ENCODE results near the gene NFILZ. TPM values are rescaled to one million over a fixed set of nuclear protein-coding genes. Genes with fewer than 3 reads are reported as not detected.

The NFILZ gene
- total RNA-seq, 1 experiment from 2014 or later = not detected

DNA sequence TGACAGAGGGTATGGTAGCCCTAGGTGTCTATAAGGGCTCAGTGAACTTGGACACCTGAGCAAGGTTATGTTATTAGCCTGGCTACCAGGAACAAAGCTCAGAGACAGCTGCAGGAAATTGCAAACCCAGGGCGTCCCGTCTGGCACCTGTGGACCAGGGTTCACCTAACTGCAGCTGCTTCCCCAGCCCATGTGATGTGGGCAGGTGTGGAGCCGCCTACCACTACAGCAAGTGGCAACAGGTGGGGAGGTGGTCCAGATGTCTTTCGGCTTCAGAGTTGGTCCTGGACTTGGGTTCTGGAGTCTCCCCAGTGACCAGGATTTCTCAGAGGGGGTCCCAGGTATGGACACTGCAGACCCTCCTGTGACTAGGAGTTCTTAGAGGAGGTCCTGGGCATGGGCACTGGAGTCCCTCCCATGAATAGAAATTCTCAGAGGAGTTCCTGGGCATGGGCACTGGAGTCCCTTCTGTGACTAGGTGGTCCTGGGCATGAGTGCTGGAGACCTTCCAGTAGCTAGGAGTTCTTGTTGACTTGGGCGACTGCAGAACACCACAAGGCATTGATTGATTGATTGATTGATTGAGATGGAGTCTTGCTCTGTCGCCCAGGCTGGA is 43.0 kb downstream of the NFILZ start:
- H3K27me3 ChIP-seq (ENCODE audit: low read length) = peaks cover 35% of the 10 kb centered on the region
- H3K36me3 ChIP-seq (ENCODE audit: low read depth, low read length) = no peaks in the 10 kb centered on the region
- H3K4me3 ChIP-seq (ENCODE audit: low read length) = no peak overlapping the region
- no TSS peak for BruUV-seq (replicated peaks)
- H3K4me2 ChIP-seq (ENCODE audit: low read length) = no peak overlapping the region
- no peaks in the 10 kb centered on the region for H3K4me1 ChIP-seq (ENCODE audit: insufficient read depth, low read length)
- no peak overlapping the region for H3K27ac ChIP-seq (ENCODE audit: low read length)
- TF ChIP-seq EZH2phosphoT487 (IDR thresholded peaks at IDR 0.05; ENCODE audit: borderline replicate concordance, low read length) (no peak), EZH2 (IDR thresholded peaks at IDR 0.05; ENCODE audit: low read length, unreplicated experiment) (no peak)
- TF ChIP-seq, protein P1, sequence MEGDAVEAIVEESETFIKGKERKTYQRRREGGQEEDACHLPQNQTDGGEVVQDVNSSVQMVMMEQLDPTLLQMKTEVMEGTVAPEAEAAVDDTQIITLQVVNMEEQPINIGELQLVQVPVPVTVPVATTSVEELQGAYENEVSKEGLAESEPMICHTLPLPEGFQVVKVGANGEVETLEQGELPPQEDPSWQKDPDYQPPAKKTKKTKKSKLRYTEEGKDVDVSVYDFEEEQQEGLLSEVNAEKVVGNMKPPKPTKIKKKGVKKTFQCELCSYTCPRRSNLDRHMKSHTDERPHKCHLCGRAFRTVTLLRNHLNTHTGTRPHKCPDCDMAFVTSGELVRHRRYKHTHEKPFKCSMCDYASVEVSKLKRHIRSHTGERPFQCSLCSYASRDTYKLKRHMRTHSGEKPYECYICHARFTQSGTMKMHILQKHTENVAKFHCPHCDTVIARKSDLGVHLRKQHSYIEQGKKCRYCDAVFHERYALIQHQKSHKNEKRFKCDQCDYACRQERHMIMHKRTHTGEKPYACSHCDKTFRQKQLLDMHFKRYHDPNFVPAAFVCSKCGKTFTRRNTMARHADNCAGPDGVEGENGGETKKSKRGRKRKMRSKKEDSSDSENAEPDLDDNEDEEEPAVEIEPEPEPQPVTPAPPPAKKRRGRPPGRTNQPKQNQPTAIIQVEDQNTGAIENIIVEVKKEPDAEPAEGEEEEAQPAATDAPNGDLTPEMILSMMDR (conservative IDR thresholded peaks at IDR 0.05; ENCODE audit: low read depth, low read length) = no peak
- no peaks in the 10 kb centered on the region for H4K20me1 ChIP-seq (ENCODE audit: low read length)
- no peak overlapping the region for H3K9ac ChIP-seq (ENCODE audit: low read length)
- ATAC-seq (no peak), DNase-seq (no peak)
- intact Hi-C loops (cut with micrococcal nuclease) = no loop called here
- POLR2A ChIA-PET (ENCODE audit: unreplicated experiment) = no interaction called here
- H3F3A ChIP-seq (ENCODE audit: low read length, unreplicated experiment) = no peaks in the 10 kb centered on the region
- no peaks in the 10 kb centered on the region for H3K9me2 ChIP-seq (replicated peaks; ENCODE audit: low read length)
- no peaks in the 10 kb centered on the region for H3K9me3 ChIP-seq (ENCODE audit: low read length)
- H3K79me2 ChIP-seq (ENCODE audit: low read length) = no peaks in the 10 kb centered on the region
- H2AFZ ChIP-seq (ENCODE audit: low read length) = no peak overlapping the region
- CTCF ChIA-PET = no interaction called here

GRCh38 chr19:8675066-8675465 is 44.6 kb downstream of the NFILZ start:
- Histone ChIP-seq H3K9ac (ENCODE audit: low read length) (no peak overlapping the region), H3K79me2 (ENCODE audit: low read length) (no peaks in the 10 kb centered on the region), H3K4me1 (ENCODE audit: insufficient read depth, low read length) (no peaks in the 10 kb centered on the region), H3K27me3 (ENCODE audit: low read length) (peaks cover 19% of the 10 kb centered on the region), H3K9me3 (ENCODE audit: low read length) (no peaks in the 10 kb centered on the region), H4K20me1 (ENCODE audit: low read length) (no peaks in the 10 kb centered on the region), H3F3A (ENCODE audit: low read length, unreplicated experiment) (no peaks in the 10 kb centered on the region), H2AFZ (ENCODE audit: low read length) (no peak overlapping the region), H3K4me3 (ENCODE audit: low read length) (no peak overlapping the region), H3K9me2 (replicated peaks; ENCODE audit: low read length) (no peaks in the 10 kb centered on the region), H3K27ac (ENCODE audit: low read length) (no peak overlapping the region), H3K36me3 (ENCODE audit: low read depth, low read length) (no peaks in the 10 kb centered on the region), H3K4me2 (ENCODE audit: low read length) (no peak overlapping the region)
- POLR2A ChIA-PET (ENCODE audit: unreplicated experiment) = no interaction called here
- intact Hi-C loops (cut with micrococcal nuclease) = no loop called here
- TF ChIP-seq, protein P1 (conservative IDR thresholded peaks at IDR 0.05; ENCODE audit: low read depth, low read length) = no peak
- TF ChIP-seq EZH2 (IDR thresholded peaks at IDR 0.05; ENCODE audit: low read length, unreplicated experiment) = no peak
- no peak for TF ChIP-seq EZH2phosphoT487 (IDR thresholded peaks at IDR 0.05; ENCODE audit: borderline replicate concordance, low read length)
- BruUV-seq (replicated peaks) = no TSS peak
- CTCF ChIA-PET = no interaction called here
- DNase-seq = no peak
- no peak for ATAC-seq

GRCh38 chr19:8678244-8678807 is 47.9 kb downstream of the NFILZ start:
- Histone ChIP-seq H3K27me3 (ENCODE audit: low read length) (peaks cover 12% of the 10 kb centered on the region), H2AFZ (ENCODE audit: low read length) (no peak overlapping the region), H3K36me3 (ENCODE audit: low read depth, low read length) (no peaks in the 10 kb centered on the region), H3K4me3 (ENCODE audit: low read length) (no peak overlapping the region), H4K20me1 (ENCODE audit: low read length) (no peaks in the 10 kb centered on the region), H3K27ac (ENCODE audit: low read length) (no peak overlapping the region), H3K9me3 (ENCODE audit: low read length) (no peaks in the 10 kb centered on the region), H3K4me1 (ENCODE audit: insufficient read depth, low read length) (no peaks in the 10 kb centered on the region), H3F3A (ENCODE audit: low read length, unreplicated experiment) (no peaks in the 10 kb centered on the region), H3K79me2 (ENCODE audit: low read length) (no peaks in the 10 kb centered on the region), H3K9ac (ENCODE audit: low read length) (no peak overlapping the region), H3K4me2 (ENCODE audit: low read length) (no peak overlapping the region), H3K9me2 (replicated peaks; ENCODE audit: low read length) (no peaks in the 10 kb centered on the region)
- TF ChIP-seq EZH2 (IDR thresholded peaks at IDR 0.05; ENCODE audit: low read length, unreplicated experiment) (no peak), EZH2phosphoT487 (IDR thresholded peaks at IDR 0.05; ENCODE audit: borderline replicate concordance, low read length) (no peak)
- TF ChIP-seq, protein P1 (conservative IDR thresholded peaks at IDR 0.05; ENCODE audit: low read depth, low read length) = no peak
- POLR2A ChIA-PET (ENCODE audit: unreplicated experiment) = no interaction called here
- no TSS peak for BruUV-seq (replicated peaks)
- intact Hi-C loops (cut with micrococcal nuclease) = no loop called here
- DNase-seq = no peak
- no peak for ATAC-seq
- CTCF ChIA-PET = no interaction called here

All from PC-3 (cell line).